ENCODE measurements around the gene FOXP1.

FOXP1 gene

DNA sequence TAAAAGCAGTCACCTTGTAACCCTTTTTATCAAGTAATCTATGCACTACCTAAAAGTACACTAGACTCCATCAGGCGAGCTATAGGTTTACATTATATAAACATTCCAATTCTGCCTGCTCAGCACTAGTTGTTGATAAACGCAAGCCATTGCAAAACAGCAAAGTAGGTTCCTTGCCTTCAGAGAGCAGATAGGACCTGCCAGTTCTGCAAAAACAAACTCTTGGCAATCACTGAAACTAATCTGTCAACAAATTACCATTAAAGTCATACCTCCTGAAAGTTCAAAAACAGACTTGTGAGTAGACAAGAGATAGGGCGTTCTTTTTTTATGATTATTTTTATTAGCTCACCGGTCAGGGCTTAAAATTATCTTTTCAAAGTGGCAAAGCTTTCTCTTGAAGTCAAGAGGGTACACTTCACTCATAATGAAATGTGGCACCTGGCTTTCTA, 392.5 kb downstream of the FOXP1 start:
- FAIRE-seq: no peak

DNA sequence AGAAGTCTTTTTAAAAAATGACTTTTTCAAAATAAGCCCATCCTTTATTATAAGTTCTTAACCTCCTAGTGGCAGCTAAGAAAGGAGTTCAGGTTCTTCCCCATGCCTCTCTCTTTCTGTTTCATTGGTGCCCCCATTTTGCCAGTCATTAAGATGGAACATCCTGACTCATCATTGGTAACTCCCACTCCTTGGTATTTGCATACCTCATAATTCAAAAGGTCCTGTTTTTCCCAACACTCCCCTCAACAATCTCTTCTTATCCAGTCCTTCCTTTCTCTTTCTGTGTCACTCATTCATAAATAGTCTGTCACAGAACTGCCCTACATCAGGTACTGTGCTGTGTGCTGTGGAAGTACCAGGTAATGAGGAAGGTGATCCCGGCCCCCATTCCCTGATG, 394.0 kb downstream of the FOXP1 start:
- FAIRE-seq: no peak

DNA sequence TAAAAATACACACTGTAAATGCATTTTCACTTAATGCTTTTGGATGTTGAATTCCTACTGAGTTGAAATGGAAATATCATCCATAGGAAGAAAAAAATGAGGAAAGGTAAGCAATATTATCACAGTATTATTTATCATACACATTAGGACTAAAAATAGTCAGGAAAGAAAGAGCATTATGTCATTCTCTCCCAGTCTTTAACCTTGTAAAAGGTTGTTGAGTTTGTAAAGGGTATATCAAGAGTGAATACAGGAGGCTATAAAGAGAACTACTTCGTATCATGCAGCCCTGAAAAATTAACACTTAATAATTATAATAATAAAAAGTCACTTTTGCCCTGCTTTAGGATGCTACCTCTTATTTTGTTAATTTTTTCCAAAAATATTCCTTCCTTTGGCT, 395.8 kb downstream of the FOXP1 start:
- no peak for FAIRE-seq

DNA sequence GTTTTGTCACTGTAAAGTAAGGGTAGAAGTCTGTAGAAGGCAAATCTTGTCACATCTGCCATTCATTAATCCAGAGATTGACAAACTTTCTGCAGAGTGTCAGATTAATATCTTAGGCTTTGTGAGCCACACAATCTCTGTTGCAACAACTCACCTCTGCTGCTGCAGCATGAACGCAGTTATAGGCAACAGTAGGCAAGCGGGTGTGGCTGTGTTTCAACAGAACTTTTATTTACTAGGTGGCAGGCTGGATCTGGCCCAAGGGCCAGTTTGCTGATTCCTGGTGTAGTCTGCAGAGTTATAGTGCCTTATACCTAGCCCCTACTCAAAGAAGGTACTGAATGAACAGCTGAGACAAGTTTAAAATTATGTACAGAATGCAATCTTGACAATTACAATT, 396.7 kb downstream of the FOXP1 start:
- no peak for FAIRE-seq

DNA sequence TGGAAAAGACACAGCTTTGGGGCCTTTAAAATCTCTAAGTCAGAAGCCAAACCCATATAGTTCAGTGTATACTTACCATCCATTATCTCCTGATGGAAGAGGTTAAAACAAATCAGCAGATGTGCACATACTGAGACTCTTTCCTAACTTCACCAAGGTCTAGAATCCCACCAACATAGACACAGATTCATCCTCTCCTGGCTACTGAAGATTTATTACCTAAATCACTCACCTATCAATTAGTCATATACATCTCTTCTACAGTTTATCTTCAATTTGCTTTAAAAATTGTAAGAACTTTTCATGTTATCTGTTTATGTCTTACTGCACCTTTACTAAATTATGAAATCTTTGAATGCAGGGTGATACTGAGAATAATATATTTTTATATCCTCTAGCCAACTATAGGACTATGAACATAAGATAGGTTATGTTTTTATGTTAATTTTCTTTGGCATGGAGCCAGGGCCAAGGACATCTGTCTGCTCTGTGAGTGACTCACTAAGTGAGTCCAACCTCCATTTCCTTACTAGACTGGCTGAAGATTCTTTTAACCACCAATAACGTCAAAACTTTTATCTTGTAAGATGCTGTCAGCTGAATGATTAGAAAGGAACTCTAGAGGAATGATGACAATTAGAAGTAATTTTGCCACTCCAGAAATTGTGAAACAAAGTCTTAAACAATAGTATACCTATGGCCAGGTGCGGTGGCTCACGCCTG, 397.6 kb downstream of the FOXP1 start:
- no peak for FAIRE-seq

DNA sequence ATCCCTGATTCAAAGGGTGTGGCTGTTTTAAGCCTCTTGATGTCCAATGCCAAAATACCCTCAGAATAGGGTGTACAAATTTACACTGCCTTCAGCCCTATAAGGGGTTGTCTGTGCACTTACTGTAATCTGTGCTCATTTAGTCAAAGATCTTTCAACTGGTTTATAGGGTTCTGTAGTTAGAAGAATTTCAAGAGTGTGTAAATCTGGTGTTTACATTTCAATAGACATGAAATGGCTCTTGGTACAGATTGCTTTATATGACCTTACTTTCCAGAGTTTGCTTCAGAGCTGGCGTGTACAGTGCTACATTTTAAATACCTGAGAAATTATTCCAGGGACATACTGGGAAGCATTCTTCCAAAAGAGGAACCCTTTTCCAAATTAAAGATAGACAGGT, 399.3 kb downstream of the FOXP1 start:
- no peak for FAIRE-seq

DNA sequence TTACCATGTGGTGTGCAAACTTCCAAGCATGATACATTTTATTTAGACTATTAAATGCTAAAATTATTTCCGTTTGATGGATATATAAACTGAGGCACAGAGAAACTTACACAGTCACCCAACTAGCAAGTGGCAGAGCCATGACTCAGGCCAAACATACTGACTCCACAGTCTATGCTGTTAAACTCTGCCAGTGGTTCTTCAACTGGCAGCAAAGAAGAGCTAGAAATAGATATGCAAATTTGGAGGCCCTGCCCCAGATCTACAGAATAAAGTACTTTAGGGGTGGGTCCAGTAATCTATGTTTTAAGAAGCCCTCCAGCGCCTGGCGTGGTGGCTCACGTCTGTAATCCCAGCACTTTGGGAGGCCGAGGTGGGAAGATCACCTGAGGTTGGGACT, 400.0 kb downstream of the FOXP1 start:
- no peak for FAIRE-seq

DNA sequence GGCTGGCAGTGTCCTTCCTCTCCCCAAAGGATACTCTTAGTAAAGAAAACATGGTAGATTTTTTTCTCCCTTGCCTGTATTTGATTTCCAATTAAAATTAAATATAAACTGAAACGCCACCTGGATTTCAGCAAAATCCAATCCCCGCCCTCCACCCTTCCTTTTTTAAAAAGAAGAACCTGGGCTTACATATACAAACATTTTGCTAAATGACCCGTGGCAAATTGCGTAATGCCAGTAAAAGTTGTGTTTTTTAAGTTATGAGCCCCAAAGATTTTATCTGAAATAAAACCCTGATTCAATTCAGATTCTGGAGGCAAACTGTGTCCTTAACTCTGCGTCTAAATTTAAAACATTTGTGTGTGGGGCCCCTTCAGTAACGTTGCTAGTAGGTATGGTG, 403.0 kb downstream of the FOXP1 start:
- FAIRE-seq: no peak

DNA sequence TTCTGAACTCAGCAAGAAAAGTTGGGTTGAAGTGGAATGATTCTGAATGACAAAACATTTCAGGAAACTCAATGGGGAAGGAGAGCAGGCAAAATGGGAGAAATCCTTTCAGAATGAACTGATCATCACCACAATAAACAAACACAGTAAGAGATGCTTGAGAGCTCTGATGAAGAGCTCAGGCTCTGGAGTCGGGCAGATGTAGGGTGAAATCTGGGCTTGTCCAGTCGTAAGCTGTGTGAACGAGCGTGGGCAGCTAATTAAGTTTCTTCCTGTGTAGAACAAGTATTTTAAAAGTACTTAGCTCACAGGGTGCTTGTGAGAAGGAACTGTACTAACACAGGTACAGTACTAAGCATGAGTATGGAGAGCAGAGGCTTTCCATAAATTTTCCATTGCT, 406.2 kb downstream of the FOXP1 start:
- no peak for FAIRE-seq

DNA sequence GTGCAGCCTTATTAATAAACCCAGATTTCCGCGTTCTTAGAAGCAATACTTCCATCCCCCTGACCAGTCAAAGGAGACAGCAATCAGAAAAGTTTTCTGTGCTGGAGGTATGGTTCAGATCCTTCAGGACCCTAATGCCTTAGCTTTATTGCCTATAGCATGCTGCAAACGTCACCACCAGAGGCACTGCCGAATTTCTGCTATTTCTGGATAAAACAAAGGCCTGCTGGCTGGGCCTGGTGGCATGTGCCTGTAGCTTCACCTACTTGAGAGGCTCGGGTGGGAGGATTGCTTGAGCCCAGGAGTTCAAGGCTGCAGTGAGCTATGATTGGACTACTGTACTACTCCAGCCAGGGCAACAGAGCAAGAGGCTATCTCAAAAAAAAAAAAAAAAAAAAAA, 407.2 kb downstream of the FOXP1 start:
- no peak for FAIRE-seq

DNA sequence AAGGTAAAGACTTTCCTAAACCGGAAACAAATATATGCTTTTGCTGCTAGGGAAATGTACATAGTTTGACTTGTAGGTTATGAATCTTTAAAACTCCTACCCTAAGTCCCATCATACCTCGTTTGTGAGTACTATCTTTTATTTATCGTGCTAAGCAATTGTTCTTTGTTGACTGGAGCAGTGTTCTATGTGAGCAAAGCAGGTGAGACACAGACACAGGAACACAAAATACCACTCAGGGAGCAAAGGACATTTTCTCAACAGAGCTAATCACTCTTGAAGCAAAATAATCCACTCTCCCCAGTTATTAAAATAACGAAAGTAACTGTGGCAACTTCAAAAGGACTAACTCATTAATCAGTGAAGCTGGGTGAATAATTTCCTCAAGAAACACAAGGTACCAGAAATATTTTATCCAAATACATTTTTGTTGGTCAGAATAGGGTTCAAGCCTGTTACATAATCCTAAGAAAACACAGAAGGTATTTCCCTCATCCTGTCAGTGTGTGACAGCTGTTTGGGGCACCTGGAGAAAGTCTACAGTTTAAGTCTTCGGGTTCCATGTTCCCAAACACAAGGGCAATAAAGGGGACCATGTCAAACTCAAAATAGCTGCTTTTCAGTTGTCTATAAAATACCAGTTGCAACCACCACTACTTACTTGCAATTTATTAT, 407.7 kb downstream of the FOXP1 start:
- no peak for FAIRE-seq

DNA sequence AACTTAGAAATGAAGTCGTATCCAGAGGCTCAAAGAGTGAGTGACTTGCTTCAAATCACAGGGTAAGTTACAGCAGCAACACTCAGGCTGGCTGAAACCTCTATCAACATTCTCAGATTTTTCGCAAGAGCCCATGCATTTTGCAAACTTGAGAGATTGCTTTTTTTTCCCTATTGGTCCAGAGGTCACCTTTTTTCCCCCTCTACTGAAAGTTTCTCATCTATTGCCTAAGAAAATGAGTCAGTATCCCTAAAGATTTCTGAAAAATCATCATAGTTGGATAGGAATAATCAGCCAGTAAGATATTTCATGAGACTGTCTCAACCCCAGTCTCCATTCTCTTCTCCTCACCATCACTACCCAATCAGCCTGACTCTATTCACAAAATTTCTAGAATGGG, 410.6 kb downstream of the FOXP1 start:
- no peak for FAIRE-seq

DNA sequence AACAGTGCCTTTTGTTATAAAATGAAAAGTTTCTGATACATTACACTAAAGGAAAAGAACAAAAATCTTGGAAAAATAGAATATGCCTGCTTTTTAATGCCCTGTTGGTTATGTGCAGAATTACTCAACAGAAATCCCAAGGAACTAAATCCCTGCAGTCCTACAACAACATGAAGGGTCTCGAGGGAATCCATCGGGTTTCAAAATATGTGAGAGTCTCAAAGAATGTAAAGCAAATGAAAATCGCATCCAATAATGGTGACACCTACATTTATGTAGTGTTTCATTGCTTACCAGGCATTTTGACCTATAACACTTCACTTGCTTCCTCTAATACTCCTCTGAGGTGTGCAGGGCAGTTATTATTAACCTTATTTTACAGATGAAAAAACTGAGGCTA, 411.3 kb downstream of the FOXP1 start:
- FAIRE-seq: no peak

DNA sequence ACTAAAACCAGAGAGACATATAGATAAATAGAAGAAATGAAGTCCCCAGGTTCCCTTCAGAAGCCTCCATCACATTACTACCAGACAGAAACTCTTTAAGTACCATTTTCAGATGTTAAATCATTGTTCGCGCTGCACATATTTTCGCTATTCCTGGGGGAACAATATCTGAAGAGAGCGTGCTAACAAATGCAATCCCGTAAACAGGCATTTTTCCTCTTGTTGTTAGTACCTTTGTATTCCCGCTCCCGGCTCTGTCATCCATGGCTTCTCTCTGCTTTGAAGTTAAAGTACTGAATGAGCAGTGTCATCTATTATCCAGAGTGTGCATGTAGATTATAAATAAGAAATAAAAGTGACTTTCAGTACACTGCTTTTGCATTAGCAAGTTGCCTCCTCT, 412.3 kb downstream of the FOXP1 start:
- FAIRE-seq: no peak

DNA sequence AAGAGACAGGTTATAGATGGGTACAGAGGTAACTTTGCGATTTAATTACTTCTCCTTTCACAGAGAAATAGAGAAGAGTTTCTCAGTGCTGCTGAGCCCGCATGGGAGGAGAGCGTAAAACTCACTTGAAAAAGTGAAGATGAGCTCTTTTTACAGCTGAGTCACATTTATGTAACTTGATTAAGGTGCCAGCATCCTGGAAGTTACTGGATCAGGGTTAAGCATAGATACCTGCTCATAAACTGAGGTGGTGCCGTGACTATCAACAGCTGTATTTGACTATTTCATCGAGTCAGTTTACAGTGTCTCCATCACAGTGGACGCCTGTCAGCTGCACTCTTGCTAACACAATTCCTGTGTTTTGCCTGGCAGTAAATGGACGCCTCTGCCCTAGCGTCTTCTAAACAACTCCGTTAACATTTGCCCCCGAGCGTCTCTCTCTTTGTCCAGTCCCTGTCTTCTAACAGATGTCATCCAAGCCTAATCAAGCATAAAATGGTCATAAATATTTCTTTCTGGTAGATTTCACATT, 414.6 kb downstream of the FOXP1 start:
- FAIRE-seq: no peak

DNA sequence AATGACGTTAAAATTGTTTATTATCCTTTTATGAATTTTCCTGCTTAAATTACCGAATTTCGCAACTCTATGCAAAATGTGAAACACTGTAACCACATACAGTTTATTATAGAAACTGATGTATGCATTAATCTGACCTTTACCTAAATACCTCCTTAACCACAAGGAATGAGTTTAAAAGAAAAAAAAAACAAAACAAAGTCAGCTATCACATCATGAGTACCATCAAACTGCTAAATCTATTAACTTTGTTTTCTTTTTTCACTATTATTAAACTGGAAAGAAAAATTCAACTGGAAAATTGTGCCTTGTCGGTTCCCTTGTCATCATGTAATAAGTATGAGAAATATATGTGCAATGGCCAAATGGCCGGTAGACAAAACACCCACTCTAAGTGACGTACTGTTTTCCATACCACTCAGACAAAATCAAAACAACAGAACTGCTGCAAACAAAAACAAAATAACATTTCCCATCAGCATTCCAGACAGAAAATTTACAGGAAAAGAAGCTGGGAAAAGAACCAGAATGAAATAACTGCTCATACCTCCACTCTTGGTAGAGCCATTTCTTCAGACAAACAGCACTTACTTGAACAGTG, 415.3 kb downstream of the FOXP1 start:
- no peak for FAIRE-seq

DNA sequence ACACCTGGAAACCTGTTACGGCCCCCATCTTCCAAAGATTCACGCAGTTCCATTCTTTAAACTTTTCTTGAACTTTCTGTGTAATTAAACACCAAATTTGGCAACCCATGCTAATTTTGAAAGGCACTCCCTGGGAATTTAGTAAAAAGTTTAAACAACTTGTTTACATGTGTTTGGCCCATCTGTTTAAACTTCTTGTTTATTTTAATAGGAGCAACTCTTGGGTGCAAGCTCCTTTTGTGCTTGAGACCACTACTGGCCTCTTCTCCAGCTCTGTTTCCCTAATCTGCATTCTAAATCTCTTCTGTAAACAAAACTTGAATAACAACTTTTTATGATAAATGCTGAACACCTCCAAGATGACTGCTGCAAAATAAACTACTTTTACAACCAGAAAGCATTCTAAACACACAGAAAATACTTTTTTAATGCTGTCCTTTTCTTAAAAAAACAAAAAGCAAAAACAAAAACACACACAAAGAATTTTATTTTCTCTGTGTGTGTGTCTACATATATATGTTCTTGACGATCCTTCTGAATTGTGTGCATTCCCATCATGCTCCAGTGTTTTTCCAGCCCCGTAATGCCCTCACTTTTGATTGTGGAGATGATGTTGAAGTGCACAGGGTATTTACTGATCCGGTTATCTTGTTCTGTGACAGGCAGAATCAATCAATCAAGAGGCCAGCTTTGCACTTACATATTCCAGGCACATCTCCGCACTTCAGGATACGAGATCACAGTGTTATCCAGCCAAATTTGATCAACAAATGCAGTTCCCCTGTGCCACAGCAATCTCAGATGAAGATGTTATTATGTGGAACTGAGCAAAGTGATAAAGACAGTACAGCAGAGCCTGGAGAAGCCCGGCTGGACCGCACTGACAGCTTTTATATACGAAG, 416.9 kb downstream of the FOXP1 start:
- FAIRE-seq: no peak

DNA sequence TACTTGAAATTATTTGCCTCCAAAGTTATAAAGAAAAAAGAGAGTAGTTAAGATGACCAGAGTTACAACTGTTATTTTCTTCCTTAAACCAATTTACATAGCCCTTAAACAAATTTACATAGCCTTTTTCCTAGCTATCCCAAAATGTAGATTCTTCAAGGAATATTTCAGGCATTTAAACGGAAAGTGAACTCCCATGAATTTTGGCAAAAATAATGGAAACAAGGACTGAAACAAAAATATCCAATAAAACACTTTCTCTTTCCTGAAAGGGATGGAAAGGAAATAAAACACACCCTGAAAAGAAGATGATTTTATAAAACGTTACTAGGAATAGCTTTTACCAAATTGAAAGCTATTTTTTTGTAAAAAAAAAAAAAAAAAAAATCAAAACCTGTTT, 418.6 kb downstream of the FOXP1 start:
- no peak for FAIRE-seq

DNA sequence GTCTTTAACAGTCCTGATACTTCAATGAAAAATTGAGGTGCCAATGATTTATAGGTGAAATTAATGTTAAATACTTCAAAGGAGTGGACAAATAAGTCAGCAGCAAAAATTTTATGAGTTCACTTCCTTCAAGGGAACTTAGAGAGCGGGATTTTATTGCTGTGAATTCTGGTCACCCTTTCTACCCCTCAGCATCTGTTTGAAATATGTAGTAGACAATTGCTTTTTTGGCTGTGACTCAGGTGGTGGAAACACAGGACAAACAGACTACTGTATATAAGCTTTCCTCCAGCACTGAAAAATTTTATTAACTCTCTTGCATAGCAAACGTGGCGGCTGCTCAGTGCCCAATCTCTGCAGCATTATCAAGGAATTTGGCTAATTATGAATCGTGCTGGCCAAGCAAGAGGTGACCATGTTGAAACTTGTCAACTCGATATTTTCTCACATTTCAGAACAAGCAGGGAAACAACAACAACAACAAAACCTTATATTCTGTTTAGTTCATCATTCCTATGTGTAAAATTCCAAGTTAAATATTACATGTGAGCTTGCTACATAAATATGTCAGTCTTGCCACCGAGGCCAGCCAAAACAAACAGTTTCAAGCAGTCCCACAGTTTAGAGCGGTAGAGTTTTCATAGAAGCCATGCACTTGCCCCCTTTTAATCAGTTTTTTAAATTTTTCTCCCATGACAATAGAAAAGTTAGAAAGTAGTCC, 420.2 kb downstream of the FOXP1 start:
- no peak for FAIRE-seq

DNA sequence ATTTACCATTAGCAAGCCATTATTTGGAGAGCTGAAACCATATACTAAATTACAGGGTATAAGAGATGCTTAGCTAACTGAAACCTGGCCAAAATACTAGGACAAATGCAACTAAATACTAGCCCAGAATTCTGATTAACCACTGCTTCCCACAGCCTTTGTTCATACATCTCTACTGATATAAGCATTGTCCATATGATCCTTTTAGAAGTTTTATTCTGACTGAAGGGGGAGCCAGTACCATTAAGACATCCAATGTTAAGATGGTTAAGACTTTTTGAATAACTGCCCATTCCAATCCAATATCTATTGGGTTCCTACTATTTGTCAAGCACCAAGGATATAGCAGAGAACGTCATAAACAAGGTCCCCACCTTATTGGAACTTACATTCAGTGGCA, 421.3 kb downstream of the FOXP1 start:
- FAIRE-seq: no peak

DNA sequence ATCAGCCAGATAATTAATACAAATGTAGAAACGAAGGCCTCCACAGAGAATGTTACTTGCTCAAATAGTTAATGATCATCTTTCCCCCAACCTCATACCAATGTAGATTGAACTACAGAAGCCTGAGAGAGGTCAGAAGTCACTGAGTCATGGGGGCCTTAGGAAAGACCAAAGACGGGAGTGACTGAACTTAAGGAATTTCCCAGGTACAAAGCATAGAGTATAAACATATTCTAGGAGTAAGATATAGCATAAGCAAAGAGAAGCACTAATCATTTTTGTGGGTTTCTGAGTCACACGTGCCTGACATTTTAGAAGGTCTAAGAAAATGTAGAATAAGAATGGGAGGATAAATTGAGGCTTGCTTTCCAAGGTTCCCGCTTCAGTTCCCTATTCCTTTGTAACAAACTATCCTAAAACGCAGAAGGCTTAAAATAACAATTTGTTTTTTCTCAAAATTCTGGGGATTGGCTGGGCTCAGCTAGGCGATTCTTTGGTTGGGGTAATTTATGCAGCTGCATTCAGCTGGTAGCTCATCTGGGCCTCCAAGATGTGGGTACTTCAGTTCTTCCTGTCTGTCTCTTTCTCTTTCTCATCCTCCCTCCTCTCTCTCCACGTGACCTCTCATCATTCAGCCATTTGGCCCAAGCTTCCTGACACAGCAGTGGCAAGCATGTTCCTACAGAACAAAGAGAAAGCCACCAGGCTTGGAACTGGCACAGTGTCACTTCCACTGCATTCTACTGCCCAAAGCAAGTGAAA, 422.6 kb downstream of the FOXP1 start:
- FAIRE-seq: no peak
